Hepatocyte (in vitro differentiated cells): ENCODE results near the gene CPZ. TPM values are rescaled to one million over a fixed set of nuclear protein-coding genes. Genes with fewer than 3 reads are reported as not detected.

Source experiments
- DNase-seq: peaks from one replicate; pipeline ENCODE4 v3.0.0-alpha.2; 2016; ENCODE audit warnings: low spot score
- H2AFZ ChIP-seq: fragments of 200-600 bp; sonication (generic); 2 replicates; pipeline ENCODE4 v1.6.0; 2016; ENCODE audit warnings: antibody characterized with exemption, mild to moderate bottlenecking
- H3K27ac ChIP-seq: fragments of 200-600 bp; sonication (generic); 2 replicates; pipeline ENCODE4 v1.5.1; 2016; ENCODE audit warnings: mild to moderate bottlenecking
- H3K27me3 ChIP-seq: fragments of 200-600 bp; sonication (generic); 2 replicates; pipeline ENCODE4 v1.6.1; 2016
- H3K36me3 ChIP-seq: fragments of 200-600 bp; sonication (generic); replicated peaks from 2 replicates; pipeline ENCODE4 v1.5.1; 2016; ENCODE audit warnings: low read depth; ENCODE audit not compliant: insufficient read depth
- H3K4me1 ChIP-seq: fragments of 200-600 bp; sonication (generic); 2 replicates; pipeline ENCODE4 v1.5.1; 2016; ENCODE audit warnings: mild to moderate bottlenecking, moderate library complexity; ENCODE audit not compliant: insufficient read depth
- H3K4me2 ChIP-seq: fragments of 200-600 bp; sonication (generic); 2 replicates; pipeline ENCODE4 v1.6.0; 2016
- H3K4me3 ChIP-seq: fragments of 200-600 bp; sonication (generic); 2 replicates; pipeline ENCODE4 v1.5.1; 2016; ENCODE audit warnings: mild to moderate bottlenecking
- H3K79me2 ChIP-seq: fragments of 200-600 bp; sonication (generic); 2 replicates; pipeline ENCODE4 v1.6.0; 2017; ENCODE audit warnings: mild to moderate bottlenecking
- H3K9me2 ChIP-seq: fragments of 200-600 bp; sonication (generic); replicated peaks from 2 replicates; pipeline ENCODE4 v1.6.0; 2017; ENCODE audit warnings: mild to moderate bottlenecking; ENCODE audit not compliant: insufficient read depth
- H3K9me3 ChIP-seq: fragments of 200-600 bp; sonication (generic); 2 replicates; pipeline ENCODE4 v1.5.1; 2016; ENCODE audit warnings: low read depth, mild to moderate bottlenecking
- H4K20me1 ChIP-seq: fragments of 200-600 bp; sonication (generic); 2 replicates; pipeline ENCODE4 v1.6.0; 2016; ENCODE audit warnings: mild to moderate bottlenecking; ENCODE audit not compliant: insufficient read depth, poor library complexity, severe bottlenecking
- CTCF ChIP-seq: fragments of 200-600 bp; sonication (generic); IDR thresholded peaks from 2 replicates; pipeline ENCODE4 v1.5.1; 2016; ENCODE audit warnings: antibody characterized with exemption, mild to moderate bottlenecking; ENCODE audit not compliant: poor library complexity
- EZH2 ChIP-seq: fragments of 200-600 bp; sonication (generic); IDR thresholded peaks from 2 replicates; pipeline ENCODE4 v1.6.1; 2016; ENCODE audit warnings: antibody characterized with exemption, mild to moderate bottlenecking, borderline replicate concordance
- EZH2phosphoT487 ChIP-seq: fragments of 200-600 bp; sonication (generic); IDR thresholded peaks from one replicate; pipeline ENCODE4 v1.6.1; 2018; ENCODE audit warnings: antibody characterized with exemption, mild to moderate bottlenecking, low read depth, moderate library complexity; ENCODE audit not compliant: unreplicated experiment, severe bottlenecking
- WGBS: methylation state at CpG from one replicate; pipeline ENCODE4 v1.1.6; 2016; ENCODE audit warnings: low lambda C conversion rate; ENCODE audit errors: missing lambda C conversion rate; 5-methylcytosine and 5-hydroxymethylcytosine counted together
- polyA plus RNA-seq: library from polyadenylated mRNA; unstranded; fragments of >200 nt; fragmentation: Nextera tagmentation; extraction: Ambion mirVana; gene quantifications from 2 replicates; pipeline ENCODE4 v1.2.1, GENCODE V29; 2016
- total RNA-seq: library from RNA; depleted of rRNA; stranded (reverse); fragments of >200 nt; gene quantifications from 2 replicates; pipeline ENCODE4 v1.2.3, GENCODE V29; 2014

CPZ gene
- total and polyA plus RNA-seq, 2 experiments from 2014 or later = 34.8 to 113 TPM

DNA sequence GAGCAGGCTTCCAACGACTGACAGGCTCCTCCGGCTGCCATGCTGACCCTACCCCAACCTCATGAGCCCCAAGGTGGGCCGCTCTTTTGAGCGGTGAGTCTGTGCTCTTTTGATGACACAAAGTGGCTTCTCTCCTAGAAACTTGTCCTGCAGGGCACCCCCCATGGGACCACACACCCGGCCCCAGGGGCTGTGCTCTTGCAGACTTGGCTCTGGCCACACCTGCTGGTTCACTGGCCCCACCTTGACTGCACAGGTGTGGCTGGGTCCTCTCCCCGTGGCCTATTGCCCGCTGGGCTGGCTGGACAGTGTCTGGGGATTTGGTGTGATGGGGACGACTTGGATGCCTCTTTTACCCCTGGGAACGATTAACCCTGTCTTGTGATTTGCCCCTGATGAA, 1.5 kb upstream of the CPZ start:
- H3K27me3 ChIP-seq = peaks cover 23% of the 10 kb centered on the region
- peaks cover 5% of the 10 kb centered on the region for H4K20me1 ChIP-seq
- peaks cover 25% of the 10 kb centered on the region for H3K4me1 ChIP-seq
- no peak overlapping the region for H3K4me3 ChIP-seq
- no peak for DNase-seq
- no peak overlapping the region for H3K4me2 ChIP-seq
- H2AFZ ChIP-seq = no peak overlapping the region
- no peak overlapping the region for H3K27ac ChIP-seq
- H3K79me2 ChIP-seq = peaks cover 2% of the 10 kb centered on the region
- WGBS = 84% methylated on average over 9 of the region's 9 CpGs
- H3K9me2 ChIP-seq = no peaks in the 10 kb centered on the region
- H3K9me3 ChIP-seq = no peaks in the 10 kb centered on the region
- H3K36me3 ChIP-seq = no peaks in the 10 kb centered on the region
- no peak for TF ChIP-seq CTCF
- TF ChIP-seq EZH2phosphoT487 = no peak
- TF ChIP-seq EZH2 = no peak

DNA sequence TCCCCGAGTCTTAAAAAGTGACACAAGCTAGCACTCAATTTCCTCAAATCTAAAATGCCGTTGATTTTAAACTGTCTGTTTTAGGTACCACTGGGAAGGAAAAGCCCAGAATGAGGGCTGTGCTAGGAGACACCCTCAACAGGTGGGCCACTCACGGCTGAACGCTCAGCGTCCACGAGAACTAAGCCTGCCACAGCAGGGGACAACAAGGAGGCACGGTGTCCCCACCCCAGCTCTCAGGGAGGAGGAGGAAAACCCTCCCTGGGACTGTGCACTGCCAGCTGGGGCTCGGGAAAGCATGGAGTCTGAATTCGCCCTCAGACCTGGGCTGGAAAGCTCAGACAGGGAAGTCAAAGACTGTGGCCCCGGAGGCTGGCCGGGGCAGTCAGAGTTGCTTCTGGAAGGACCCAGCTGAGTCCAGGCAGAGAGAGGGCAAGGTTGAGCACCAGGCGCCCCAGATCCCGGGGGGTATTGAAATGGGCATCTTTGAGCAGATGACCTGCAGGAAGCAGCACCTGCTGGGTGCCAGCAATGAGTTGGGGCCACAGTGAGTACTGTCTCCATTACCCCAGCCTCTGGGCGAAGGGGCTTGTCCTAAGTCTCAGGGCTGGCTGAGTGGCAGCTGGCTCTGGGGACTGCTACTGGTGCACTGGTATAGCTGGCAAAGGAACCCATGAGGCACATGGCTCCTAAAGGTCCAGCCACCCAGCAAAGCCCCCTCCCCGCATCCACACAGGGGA, 769 bp upstream of the CPZ start:
- no peaks in the 10 kb centered on the region for H3K9me3 ChIP-seq
- no peak for DNase-seq
- peaks cover 25% of the 10 kb centered on the region for H3K4me1 ChIP-seq
- no peak for TF ChIP-seq EZH2
- no peak for TF ChIP-seq CTCF
- H3K27me3 ChIP-seq = peaks cover 23% of the 10 kb centered on the region
- H3K4me2 ChIP-seq = peak overlapping the region; percentile 82
- H3K4me3 ChIP-seq = no peak overlapping the region
- no peaks in the 10 kb centered on the region for H3K36me3 ChIP-seq
- H3K9me2 ChIP-seq = no peaks in the 10 kb centered on the region
- no peak overlapping the region for H2AFZ ChIP-seq
- H3K27ac ChIP-seq = no peak overlapping the region
- peaks cover 5% of the 10 kb centered on the region for H4K20me1 ChIP-seq
- H3K79me2 ChIP-seq = peaks cover 2% of the 10 kb centered on the region
- 76% methylated on average over 15 of the region's 15 CpGs for whole genome bisulfite sequencing

DNA sequence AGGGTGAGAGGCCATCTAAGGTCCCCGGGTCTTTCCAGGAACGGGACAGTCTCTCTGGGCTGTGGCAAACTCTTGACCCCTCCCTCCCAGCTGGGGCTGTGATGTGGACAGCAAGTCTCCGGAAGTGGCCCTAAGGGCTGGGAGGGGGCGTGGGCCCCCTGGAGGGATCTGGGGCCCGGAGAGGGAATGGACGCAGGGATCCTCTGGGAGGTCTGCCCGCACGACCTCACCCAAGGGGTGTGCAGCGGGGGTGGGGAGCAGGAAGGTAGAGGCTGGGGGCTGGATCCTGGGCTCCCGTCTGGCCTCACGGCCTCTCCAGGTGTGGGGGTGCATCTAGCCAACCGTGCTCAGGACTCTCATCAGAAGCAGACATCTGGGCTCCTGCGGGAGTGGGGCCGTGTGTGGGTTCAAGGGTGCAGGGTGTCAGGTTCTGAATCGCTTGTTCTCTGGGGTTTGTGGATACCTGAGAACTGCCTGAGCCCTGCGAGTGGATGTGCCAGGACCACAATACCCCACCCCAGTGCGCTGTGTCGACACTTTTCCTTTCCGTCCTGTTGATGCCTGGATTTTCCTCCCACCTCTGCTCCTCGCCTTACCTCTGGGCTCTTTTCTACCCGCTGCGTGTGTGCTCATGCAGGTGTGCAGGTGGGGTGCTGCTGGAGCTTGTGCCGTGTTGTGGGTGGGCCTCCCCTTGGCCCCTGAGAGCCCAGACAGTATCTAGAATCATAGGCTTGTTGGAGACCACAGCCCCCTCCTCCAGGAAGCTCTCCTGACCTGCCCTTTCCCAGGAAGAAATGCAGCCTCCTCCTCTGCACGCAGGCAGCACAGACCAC, 915 bp downstream of the CPZ start:
- H3K27ac ChIP-seq = no peak overlapping the region
- no peaks in the 10 kb centered on the region for H3K9me2 ChIP-seq
- peaks cover 25% of the 10 kb centered on the region for H3K4me1 ChIP-seq
- peaks cover 5% of the 10 kb centered on the region for H4K20me1 ChIP-seq
- H3K4me3 ChIP-seq = peak overlapping the region; percentile 51
- H3K79me2 ChIP-seq = peaks cover 2% of the 10 kb centered on the region
- 36% methylated on average over 20 of the region's 24 CpGs for WGBS
- no peaks in the 10 kb centered on the region for H3K9me3 ChIP-seq
- DNase-seq = no peak
- H3K27me3 ChIP-seq = peaks cover 23% of the 10 kb centered on the region
- no peak overlapping the region for H2AFZ ChIP-seq
- H3K36me3 ChIP-seq = no peaks in the 10 kb centered on the region
- H3K4me2 ChIP-seq = peak overlapping the region; percentile 82
- TF ChIP-seq CTCF (no peak), EZH2phosphoT487 (no peak), EZH2 (no peak)
